Upper lobe of left lung (tissue), 4 donors: ENCODE results near the gene IFIT3.

Experiments
- POLR2A ChIP-seq, 4 donors: fragments of 450-650 bp; IDR thresholded peaks; one replicate each; pipeline ENCODE4 v1.5.1; 2016 to 2017; ENCODE audit warnings: antibody characterized with exemption in 4 of 4, mild to moderate bottlenecking in 2 of 4
- TF ChIP-seq, protein P1 (sequence below), 6 experiments: fragments of 450-650 bp in 4 of 6; fragments of 200-600 bp in 2 of 6; sonication (generic) in 2 of 6; IDR thresholded peaks; one replicate each; pipeline ENCODE4 v1.5.1; 2016 to 2019; ENCODE audit warnings: antibody characterized with exemption in 6 of 6

DNA sequence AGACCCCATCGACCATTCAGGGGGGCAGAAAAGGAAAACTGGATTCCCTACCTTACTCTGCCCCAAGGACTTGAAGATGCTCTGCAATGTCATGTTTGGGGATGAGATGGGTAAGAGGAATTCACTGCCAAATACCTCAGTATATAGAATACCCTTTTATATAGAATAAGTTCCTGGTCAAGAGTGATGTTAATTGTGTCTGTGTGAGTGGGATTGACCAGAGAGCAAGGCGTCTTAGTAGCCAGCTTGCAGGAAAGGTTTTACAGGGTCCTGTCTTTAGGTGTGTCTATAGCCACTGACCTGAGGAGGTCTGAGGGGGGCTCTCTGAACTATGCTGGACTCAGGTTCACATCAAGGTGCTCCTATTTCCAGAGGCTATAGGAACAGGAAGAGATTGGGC is 1.4 kb downstream of the IFIT3 start:
- TF ChIP-seq, protein P1, sequence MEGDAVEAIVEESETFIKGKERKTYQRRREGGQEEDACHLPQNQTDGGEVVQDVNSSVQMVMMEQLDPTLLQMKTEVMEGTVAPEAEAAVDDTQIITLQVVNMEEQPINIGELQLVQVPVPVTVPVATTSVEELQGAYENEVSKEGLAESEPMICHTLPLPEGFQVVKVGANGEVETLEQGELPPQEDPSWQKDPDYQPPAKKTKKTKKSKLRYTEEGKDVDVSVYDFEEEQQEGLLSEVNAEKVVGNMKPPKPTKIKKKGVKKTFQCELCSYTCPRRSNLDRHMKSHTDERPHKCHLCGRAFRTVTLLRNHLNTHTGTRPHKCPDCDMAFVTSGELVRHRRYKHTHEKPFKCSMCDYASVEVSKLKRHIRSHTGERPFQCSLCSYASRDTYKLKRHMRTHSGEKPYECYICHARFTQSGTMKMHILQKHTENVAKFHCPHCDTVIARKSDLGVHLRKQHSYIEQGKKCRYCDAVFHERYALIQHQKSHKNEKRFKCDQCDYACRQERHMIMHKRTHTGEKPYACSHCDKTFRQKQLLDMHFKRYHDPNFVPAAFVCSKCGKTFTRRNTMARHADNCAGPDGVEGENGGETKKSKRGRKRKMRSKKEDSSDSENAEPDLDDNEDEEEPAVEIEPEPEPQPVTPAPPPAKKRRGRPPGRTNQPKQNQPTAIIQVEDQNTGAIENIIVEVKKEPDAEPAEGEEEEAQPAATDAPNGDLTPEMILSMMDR (IDR thresholded peaks at IDR 0.05), result no peak
- no peak for TF ChIP-seq POLR2A (IDR thresholded peaks at IDR 0.05)
